Stomach (tissue), 9 donors: ENCODE results near the gene EIPR1. TPM values are rescaled to one million over a fixed set of nuclear protein-coding genes. Genes with fewer than 3 reads are reported as not detected.

Source experiments
- DNase-seq, 2 donors: peaks; one replicate each; pipeline versions ENCODE4 v3.0.0 to v3.0.0-alpha.2; 2013 to 2019
- H3K27ac ChIP-seq, 5 donors: fragments of 200-600 bp in 4 of 5; sonication (generic) in 4 of 5; one replicate each; pipeline ENCODE4 v1.5.1; 2013 to 2019; ENCODE audit warnings: mild to moderate bottlenecking in 1 of 5, moderate library complexity in 1 of 5
- H3K27me3 ChIP-seq, 3 donors: fragments of 200-600 bp; sonication (generic); one replicate each; pipeline ENCODE4 v1.5.1; 2017 to 2019; ENCODE audit warnings: mixed run types in 1 of 3
- H3K36me3 ChIP-seq, 4 donors: fragments of 200-600 bp; sonication (generic); 1 replicate in 3 of 4; 2 replicates in 1 of 4; pipeline ENCODE4 v1.5.1; 2016 to 2019
- H3K4me1 ChIP-seq, 4 donors: fragments of 200-600 bp; sonication (generic); one replicate each; pipeline ENCODE4 v1.5.1; 2016 to 2019
- H3K4me3 ChIP-seq, 4 donors: fragments of 200-600 bp; sonication (generic) in 3 of 4; one replicate each; pipeline ENCODE4 v1.5.1; 2016 to 2019; ENCODE audit warnings: mild to moderate bottlenecking in 1 of 4
- H3K9me3 ChIP-seq, 4 donors: fragments of 200-600 bp; sonication (generic); one replicate each; pipeline ENCODE4 v1.5.1; 2016 to 2019
- EP300 ChIP-seq: sonication (generic); formaldehyde crosslinking; IDR thresholded peaks from one replicate; pipeline ENCODE4 v1.6.1; 2017; ENCODE audit warnings: antibody characterized with exemption
- POLR2A ChIP-seq, 4 donors: fragments of 450-650 bp; IDR thresholded peaks; one replicate each; pipeline ENCODE4 v1.6.1; 2016; ENCODE audit warnings: antibody characterized with exemption in 4 of 4, control low read depth in 2 of 4, mild to moderate bottlenecking in 1 of 4, moderate library complexity in 1 of 4
- POLR2AphosphoS5 ChIP-seq, 3 donors: sonication (generic); formaldehyde crosslinking; IDR thresholded peaks; one replicate each; pipeline ENCODE4 v1.6.1; 2016; ENCODE audit warnings: antibody characterized with exemption in 3 of 3
- WGBS, 5 donors: extraction: QIAGEN DNeasy Blood & Tissue Kit in 3 of 5; methylation state at CpG; one replicate each; pipeline versions ENCODE4 v1.1.5 to v1.1.7; 2013 to 2018; 5-methylcytosine and 5-hydroxymethylcytosine counted together
- intact Hi-C: fragments of 100-400 bp; cut with DNase I; formaldehyde crosslinking; loops from one replicate; pipeline ENCODE4 v1.15.1; 2023; ENCODE audit warnings: low total_unique reads
- polyA plus RNA-seq, 3 donors: library from polyadenylated mRNA; stranded (reverse); fragments of 200-250 nt; gene quantifications; one replicate each; pipeline ENCODE4 v1.2.3, GENCODE V29; 2013
- total RNA-seq, 5 donors: library from RNA; depleted of rRNA; stranded (reverse); fragments of >200 nt; gene quantifications; one replicate each; pipeline versions ENCODE4 v1.1.0 to v1.2.3, GENCODE V29; 2014 to 2016
- TF ChIP-seq, protein P1 (sequence below), 7 experiments: fragments of 450-650 bp in 4 of 7; fragments of 200-600 bp in 3 of 7; sonication (generic) in 3 of 7; IDR thresholded peaks; one replicate each; pipeline ENCODE4 v1.5.1; 2016 to 2019; ENCODE audit warnings: antibody characterized with exemption in 7 of 7, control low read depth in 2 of 7, mild to moderate bottlenecking in 1 of 7
- donor health status: healthy with polysubstance abuse.
- donor health status: Bipolar disorder and iron deficiency.
- donor health status: healthy.

Gene EIPR1
- total and polyA plus RNA-seq, 8 donors, result 1.2 to 39.4 (median 12.7) TPM

DNA sequence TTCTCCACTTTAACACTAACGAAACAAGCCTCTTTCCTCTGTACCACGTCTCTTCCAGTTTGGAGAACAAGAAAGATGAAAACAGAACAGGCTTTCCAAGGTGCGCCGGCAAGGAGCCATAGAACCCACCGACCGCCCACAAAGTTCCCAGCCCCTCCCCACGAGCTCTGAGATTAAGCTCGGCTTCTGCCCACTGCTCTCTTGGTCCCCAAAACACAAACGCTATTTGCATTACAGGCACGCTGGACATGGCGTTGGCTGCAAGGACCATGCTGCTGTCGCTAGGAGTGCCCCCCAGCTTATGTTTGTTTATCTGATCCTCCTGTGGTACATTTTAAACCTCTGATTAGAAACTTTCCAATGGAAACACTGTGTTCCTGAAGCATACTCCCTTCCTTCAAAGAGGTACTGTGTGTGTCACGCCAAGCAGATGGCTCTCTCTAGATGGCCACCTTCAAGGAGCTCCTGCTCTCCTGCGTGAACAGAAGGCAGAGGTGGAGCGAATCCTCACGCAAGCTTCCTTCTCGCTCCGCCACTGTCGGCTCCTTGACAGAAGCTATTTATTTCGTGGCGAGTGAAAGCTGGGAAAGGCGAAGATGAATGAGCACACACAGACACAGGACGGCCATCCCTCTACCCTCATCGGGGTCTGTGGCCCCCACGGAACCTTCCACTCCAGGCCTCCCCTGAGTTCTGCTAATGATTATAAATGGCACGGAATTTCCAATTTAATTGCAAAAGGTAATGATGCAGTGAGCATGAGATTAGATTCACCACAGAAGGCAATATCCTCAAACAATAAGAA is 166.2 kb downstream of the EIPR1 start:
- WGBS, 5 donors, result 86 to 88% (median 87%) methylated on average over 26 of the region's 26 CpGs
- H3K4me1 ChIP-seq, result no peaks in the 10 kb centered on the region
- TF ChIP-seq, protein P1, sequence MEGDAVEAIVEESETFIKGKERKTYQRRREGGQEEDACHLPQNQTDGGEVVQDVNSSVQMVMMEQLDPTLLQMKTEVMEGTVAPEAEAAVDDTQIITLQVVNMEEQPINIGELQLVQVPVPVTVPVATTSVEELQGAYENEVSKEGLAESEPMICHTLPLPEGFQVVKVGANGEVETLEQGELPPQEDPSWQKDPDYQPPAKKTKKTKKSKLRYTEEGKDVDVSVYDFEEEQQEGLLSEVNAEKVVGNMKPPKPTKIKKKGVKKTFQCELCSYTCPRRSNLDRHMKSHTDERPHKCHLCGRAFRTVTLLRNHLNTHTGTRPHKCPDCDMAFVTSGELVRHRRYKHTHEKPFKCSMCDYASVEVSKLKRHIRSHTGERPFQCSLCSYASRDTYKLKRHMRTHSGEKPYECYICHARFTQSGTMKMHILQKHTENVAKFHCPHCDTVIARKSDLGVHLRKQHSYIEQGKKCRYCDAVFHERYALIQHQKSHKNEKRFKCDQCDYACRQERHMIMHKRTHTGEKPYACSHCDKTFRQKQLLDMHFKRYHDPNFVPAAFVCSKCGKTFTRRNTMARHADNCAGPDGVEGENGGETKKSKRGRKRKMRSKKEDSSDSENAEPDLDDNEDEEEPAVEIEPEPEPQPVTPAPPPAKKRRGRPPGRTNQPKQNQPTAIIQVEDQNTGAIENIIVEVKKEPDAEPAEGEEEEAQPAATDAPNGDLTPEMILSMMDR (IDR thresholded peaks at IDR 0.05), result no peak
- no peak for TF ChIP-seq POLR2AphosphoS5 (IDR thresholded peaks at IDR 0.05)
- no peak for TF ChIP-seq EP300
- no peak for TF ChIP-seq POLR2A (IDR thresholded peaks at IDR 0.05)
- peaks cover 0 to 36% (median 24%) of the 10 kb centered on the region in 4 donors for H3K36me3 ChIP-seq
- no peaks in the 10 kb centered on the region for H3K9me3 ChIP-seq
- DNase-seq, result no peak
- H3K27ac ChIP-seq, result no peak overlapping the region
- intact Hi-C loops, result no loop called here
- no peak overlapping the region for H3K4me3 ChIP-seq
- no peaks in the 10 kb centered on the region for H3K27me3 ChIP-seq

DNA sequence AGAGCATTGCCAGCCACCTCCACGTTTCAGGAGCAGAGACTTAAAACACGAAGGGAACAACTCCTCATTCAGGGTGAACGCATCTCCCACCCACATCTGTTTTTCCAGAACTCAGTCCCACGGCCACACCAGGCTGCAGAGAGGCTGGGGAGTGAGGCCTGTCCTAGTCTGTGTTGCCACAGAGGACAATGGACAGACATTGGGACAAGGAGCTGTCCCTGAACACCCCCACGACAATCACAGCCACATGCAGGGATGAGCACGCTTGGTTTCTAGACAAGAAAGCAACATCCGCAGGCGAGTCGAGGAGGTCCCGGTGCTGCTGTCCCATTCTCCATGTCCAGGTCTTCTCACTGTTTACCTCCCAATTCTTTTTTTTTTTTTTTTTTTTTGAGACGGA is 167.4 kb downstream of the EIPR1 start:
- Histone ChIP-seq H3K4me1 (no peaks in the 10 kb centered on the region), H3K27ac (no peak overlapping the region), H3K36me3 (peaks cover 0 to 46% (median 26%) of the 10 kb centered on the region in 4 donors), H3K9me3 (no peaks in the 10 kb centered on the region), H3K4me3 (no peak overlapping the region), H3K27me3 (no peaks in the 10 kb centered on the region)
- WGBS, 5 donors, result 83 to 95% (median 87%) methylated on average over 10 to 11 of the region's 11 CpGs
- intact Hi-C loops, result no loop called here
- DNase-seq, result no peak
- TF ChIP-seq POLR2AphosphoS5 (IDR thresholded peaks at IDR 0.05), result no peak
- TF ChIP-seq POLR2A (IDR thresholded peaks at IDR 0.05), result no peak
- TF ChIP-seq, protein P1 (IDR thresholded peaks at IDR 0.05), result no peak
- no peak for TF ChIP-seq EP300

GRCh38 chr2:3209258-3209657 is 168.4 kb downstream of the EIPR1 start:
- H3K4me3 ChIP-seq, result no peak overlapping the region
- no peak overlapping the region for H3K27ac ChIP-seq
- peaks cover 0 to 49% (median 26%) of the 10 kb centered on the region in 4 donors for H3K36me3 ChIP-seq
- DNase-seq, result no peak
- TF ChIP-seq POLR2AphosphoS5 (IDR thresholded peaks at IDR 0.05) (no peak), EP300 (no peak), POLR2A (IDR thresholded peaks at IDR 0.05) (no peak)
- TF ChIP-seq, protein P1 (IDR thresholded peaks at IDR 0.05), result no peak
- no peaks in the 10 kb centered on the region for H3K9me3 ChIP-seq
- H3K4me1 ChIP-seq, result no peaks in the 10 kb centered on the region
- WGBS, 5 donors, result 95 to 98% (median 96%) methylated on average over 12 of the region's 12 CpGs
- H3K27me3 ChIP-seq, result no peaks in the 10 kb centered on the region
- intact Hi-C loops, result no loop called here

DNA sequence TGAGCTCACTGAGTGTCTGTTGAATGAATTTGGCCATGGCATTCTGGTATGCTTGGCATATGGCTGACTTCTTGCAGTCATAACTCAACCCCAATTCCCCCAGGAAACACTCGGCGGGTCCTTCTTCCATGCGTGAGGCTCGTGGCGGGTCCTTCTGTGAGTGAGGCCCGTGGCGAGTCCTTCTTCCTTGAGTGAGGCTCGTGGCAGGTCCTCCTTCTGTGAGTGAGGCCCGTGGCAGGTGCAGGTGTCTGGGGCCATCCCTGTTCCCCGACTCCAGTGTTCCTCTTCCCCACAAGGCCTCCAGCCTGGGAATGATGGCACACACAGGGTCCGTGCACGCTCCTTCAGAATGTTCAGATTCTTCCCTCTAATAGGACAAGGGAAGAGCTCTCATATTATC is 169.0 kb downstream of the EIPR1 start:
- H3K27ac ChIP-seq, result no peak overlapping the region
- TF ChIP-seq EP300 (no peak), POLR2A (IDR thresholded peaks at IDR 0.05) (no peak), POLR2AphosphoS5 (IDR thresholded peaks at IDR 0.05) (no peak)
- TF ChIP-seq, protein P1 (IDR thresholded peaks at IDR 0.05), result no peak
- DNase-seq, result no peak
- no peak overlapping the region for H3K4me3 ChIP-seq
- intact Hi-C loops, result no loop called here
- H3K4me1 ChIP-seq, result no peaks in the 10 kb centered on the region
- H3K27me3 ChIP-seq, result no peaks in the 10 kb centered on the region
- H3K36me3 ChIP-seq, result peaks cover 0 to 55% (median 26%) of the 10 kb centered on the region in 4 donors
- no peaks in the 10 kb centered on the region for H3K9me3 ChIP-seq
- 90 to 99% (median 96%) methylated on average over 10 to 12 of the region's 12 CpGs for WGBS, 5 donors
